Sigmoid colon (tissue), 4 donors: ENCODE results near the gene RDX.

ENCODE experiments used
- CTCF ChIP-seq, 4 experiments: fragments of 450-650 bp in 3 of 4; fragments of 200-600 bp in 1 of 4; IDR thresholded peaks; one replicate each; pipeline ENCODE4 v1.5.1; 2016 to 2019; ENCODE audit warnings: antibody characterized with exemption in 4 of 4, mild to moderate bottlenecking in 3 of 4, moderate library complexity in 2 of 4
- EP300 ChIP-seq, 4 donors: sonication (generic); formaldehyde crosslinking; IDR thresholded peaks; one replicate each; pipeline ENCODE4 v1.6.1; 2017; ENCODE audit warnings: antibody characterized with exemption in 4 of 4
- POLR2A ChIP-seq, 2 donors: fragments of 450-650 bp; IDR thresholded peaks; one replicate each; pipeline ENCODE4 v1.6.1; 2016; ENCODE audit warnings: antibody characterized with exemption in 2 of 2, mild to moderate bottlenecking in 2 of 2, moderate library complexity in 2 of 2
- POLR2AphosphoS5 ChIP-seq, 4 donors: sonication (generic); formaldehyde crosslinking; IDR thresholded peaks; one replicate each; pipeline ENCODE4 v1.6.1; 2017; ENCODE audit warnings: antibody characterized with exemption in 4 of 4

- TF ChIP-seq CTCF (IDR thresholded peaks at IDR 0.05): no peak
- no peak for TF ChIP-seq EP300 (IDR thresholded peaks at IDR 0.05)
- TF ChIP-seq POLR2A (IDR thresholded peaks at IDR 0.05): no peak
- no peak for TF ChIP-seq POLR2AphosphoS5 (IDR thresholded peaks at IDR 0.05)
Measured at GRCh38 chr11:110303414-110303826, 7.0 kb upstream of the RDX start.
